Ishikawa (cell line): ENCODE measurements around the gene PRIMA1.

Source experiments
- CEBPB ChIP-seq: IDR thresholded peaks from 2 replicates; pipeline ENCODE4 v1.6.1; 2012
- CREB1 ChIP-seq: IDR thresholded peaks from 2 replicates; pipeline ENCODE4 v1.6.1; 2012; ENCODE audit warnings: low read depth
- EGR1 ChIP-seq: IDR thresholded peaks from 2 replicates; pipeline ENCODE4 v1.6.1; 2012
- EP300 ChIP-seq: IDR thresholded peaks from 2 replicates; pipeline ENCODE4 v1.6.1; 2012; ENCODE audit warnings: borderline replicate concordance
- FOXM1 ChIP-seq: IDR thresholded peaks from 2 replicates; pipeline ENCODE4 v1.6.1; 2012; ENCODE audit warnings: low read depth, borderline replicate concordance
- MAX ChIP-seq: IDR thresholded peaks from 2 replicates; pipeline ENCODE4 v1.6.1; 2012
- NFIC ChIP-seq: IDR thresholded peaks from 2 replicates; pipeline ENCODE4 v1.6.1; 2012
- RAD21 ChIP-seq: IDR thresholded peaks from 2 replicates; pipeline ENCODE4 v1.6.1; 2012; ENCODE audit warnings: low read depth
- REST ChIP-seq: IDR thresholded peaks from 2 replicates; pipeline ENCODE4 v1.6.1; 2012; ENCODE audit warnings: low read depth, mild to moderate bottlenecking
- TAF1 ChIP-seq: IDR thresholded peaks from 2 replicates; pipeline ENCODE4 v1.6.1; 2012; ENCODE audit warnings: low read depth, mild to moderate bottlenecking
- TCF12 ChIP-seq: IDR thresholded peaks from 2 replicates; pipeline ENCODE4 v1.6.1; 2012; ENCODE audit warnings: low read depth
- TEAD4 ChIP-seq: IDR thresholded peaks from 2 replicates; pipeline ENCODE4 v1.6.1; 2012
- USF1 ChIP-seq: IDR thresholded peaks from 2 replicates; pipeline ENCODE4 v1.6.1; 2012
- YY1 ChIP-seq: IDR thresholded peaks from 2 replicates; pipeline ENCODE4 v1.6.1; 2012; ENCODE audit warnings: low read depth
- ZBTB7A ChIP-seq: IDR thresholded peaks from 2 replicates; pipeline ENCODE4 v1.6.1; 2012; ENCODE audit warnings: low read depth

PRIMA1 gene

GRCh38 chr14:93772263-93772662, 16.0 kb downstream of the PRIMA1 start:
- TF ChIP-seq TAF1 (no peak), TCF12 (no peak), NFIC (no peak), RAD21 (no peak), CREB1 (no peak), TEAD4 (no peak), EGR1 (no peak), CEBPB (no peak), YY1 (no peak), ZBTB7A (no peak), REST (no peak)

- TF ChIP-seq CEBPB (no peak), TEAD4 (no peak), ZBTB7A (no peak), MAX (no peak), RAD21 (no peak), NFIC (no peak), CREB1 (no peak), USF1 (no peak), TCF12 (no peak), REST (no peak), YY1 (no peak), EP300 (no peak), FOXM1 (no peak), EGR1 (no peak), TAF1 (no peak)
Observed at GRCh38 chr14:93765970-93766369, 22.3 kb downstream of the PRIMA1 start.

GRCh38 chr14:93765155-93765554, 23.1 kb downstream of the PRIMA1 start:
- no peak for TF ChIP-seq NFIC
- TF ChIP-seq YY1, result no peak
- TF ChIP-seq ZBTB7A, result no peak
- TF ChIP-seq TAF1, result no peak
- no peak for TF ChIP-seq USF1
- TF ChIP-seq EP300, result no peak

- TF ChIP-seq CREB1, result no peak
- no peak for TF ChIP-seq TAF1
- TF ChIP-seq NFIC, result no peak
- no peak for TF ChIP-seq EP300
- TF ChIP-seq USF1, result no peak
- TF ChIP-seq RAD21, result no peak
- TF ChIP-seq REST, result no peak
- no peak for TF ChIP-seq CEBPB
- no peak for TF ChIP-seq TEAD4
- TF ChIP-seq EGR1, result no peak
- no peak for TF ChIP-seq TCF12
- TF ChIP-seq ZBTB7A, result no peak
Observed at GRCh38 chr14:93764211-93764659, 24.1 kb downstream of the PRIMA1 start.
